Lower lobe of right lung (tissue), 2 donors: ENCODE measurements around the gene ARHGEF28. TPM values are rescaled to one million over a fixed set of nuclear protein-coding genes. Genes with fewer than 3 reads are reported as not detected.

Experiments
- ATAC-seq, 2 donors: fragments of 200-7000 bp; cut with Tn5 transposase; one replicate each; pipeline ENCODE4 v1.9.1; 2020 to 2022; ENCODE audit warnings: mild to moderate bottlenecking in 2 of 2, moderate library complexity in 2 of 2
- DNase-seq: peaks from one replicate; pipeline ENCODE4 v3.0.0-alpha.2; 2020
- H3K27ac ChIP-seq: fragments of 200-600 bp; one replicate; pipeline ENCODE4 v1.8.0; 2022
- H3K27me3 ChIP-seq: fragments of 200-600 bp; one replicate; pipeline ENCODE4 v1.8.0; 2022; ENCODE audit warnings: low read depth
- H3K36me3 ChIP-seq: fragments of 200-600 bp; one replicate; pipeline ENCODE4 v1.8.0; 2022; ENCODE audit warnings: mild to moderate bottlenecking
- H3K4me1 ChIP-seq: fragments of 200-600 bp; one replicate; pipeline ENCODE4 v1.8.0; 2022
- H3K4me3 ChIP-seq: fragments of 200-600 bp; one replicate; pipeline ENCODE4 v1.8.0; 2022; ENCODE audit warnings: mild to moderate bottlenecking
- H3K9me3 ChIP-seq: fragments of 200-600 bp; one replicate; pipeline ENCODE4 v1.8.0; 2022
- CTCF ChIP-seq: fragments of 200-600 bp; IDR thresholded peaks from one replicate; pipeline ENCODE4 v1.8.0; 2022; ENCODE audit warnings: antibody characterized with exemption, mild to moderate bottlenecking
- intact Hi-C: fragments of 100-400 bp; cut with DNase I; formaldehyde crosslinking; loops from one replicate; pipeline ENCODE4 v1.11.0; 2022
- total RNA-seq: library from RNA; stranded (reverse); fragmentation: NEBNext Ultra II Directional; extraction: Animal tissue kit (Norgen Biotek cat#: 25700); gene quantifications from one replicate; pipeline ENCODE4 v1.2.1, GENCODE V29; 2021
- donor health status: DM: no; HTN: yes; CAD: no; lungs with severe emphysema.

Gene ARHGEF28
- total RNA-seq, 1 donor from 2014 or later = 30.4 TPM

GRCh38 chr5:73950912-73951430 lies 325.0 kb downstream of the ARHGEF28 start:
- Histone ChIP-seq H3K4me1 (no peaks in the 10 kb centered on the region), H3K27ac (no peak overlapping the region), H3K36me3 (no peaks in the 10 kb centered on the region), H3K9me3 (no peaks in the 10 kb centered on the region), H3K27me3 (no peaks in the 10 kb centered on the region), H3K4me3 (no peak overlapping the region)
- intact Hi-C loops = no loop called here
- no peak for ATAC-seq
- TF ChIP-seq CTCF = no peak
- DNase-seq = no peak

- no peak overlapping the region for H3K27ac ChIP-seq
- no peak for ATAC-seq
- DNase-seq = no peak
- no peaks in the 10 kb centered on the region for H3K27me3 ChIP-seq
- no peaks in the 10 kb centered on the region for H3K4me1 ChIP-seq
- no peaks in the 10 kb centered on the region for H3K9me3 ChIP-seq
- TF ChIP-seq CTCF = no peak
- no peaks in the 10 kb centered on the region for H3K36me3 ChIP-seq
- intact Hi-C loops = no loop called here
- H3K4me3 ChIP-seq = no peak overlapping the region
Measured at GRCh38 chr5:73952872-73953271, 326.9 kb downstream of the ARHGEF28 start.

- H3K9me3 ChIP-seq = no peaks in the 10 kb centered on the region
- intact Hi-C loops = no loop called here
- no peak overlapping the region for H3K4me3 ChIP-seq
- no peaks in the 10 kb centered on the region for H3K27me3 ChIP-seq
- H3K27ac ChIP-seq = no peak overlapping the region
- H3K4me1 ChIP-seq = no peaks in the 10 kb centered on the region
- TF ChIP-seq CTCF = no peak
- DNase-seq = no peak
- H3K36me3 ChIP-seq = no peaks in the 10 kb centered on the region
- no peak for ATAC-seq
Measured at GRCh38 chr5:73954381-73954780, 328.4 kb downstream of the ARHGEF28 start.

- H3K4me1 ChIP-seq = no peaks in the 10 kb centered on the region
- ATAC-seq = no peak
- H3K36me3 ChIP-seq = no peaks in the 10 kb centered on the region
- no peak for TF ChIP-seq CTCF
- H3K27ac ChIP-seq = no peak overlapping the region
- intact Hi-C loops = no loop called here
- no peaks in the 10 kb centered on the region for H3K27me3 ChIP-seq
- no peak for DNase-seq
- no peak overlapping the region for H3K4me3 ChIP-seq
- no peaks in the 10 kb centered on the region for H3K9me3 ChIP-seq
Measured at GRCh38 chr5:73955271-73955846, 329.4 kb downstream of the ARHGEF28 start.

- no peak overlapping the region for H3K4me3 ChIP-seq
- intact Hi-C loops = no loop called here
- ATAC-seq = no peak
Measured at GRCh38 chr5:73957397-73958001, 331.5 kb downstream of the ARHGEF28 start.

More at GRCh38 chr5:73957397-73958001, 331.5 kb downstream of the ARHGEF28 start:
- no peaks in the 10 kb centered on the region for H3K4me1 ChIP-seq
- no peak overlapping the region for H3K27ac ChIP-seq
- DNase-seq = no peak
- no peaks in the 10 kb centered on the region for H3K27me3 ChIP-seq
- no peak for TF ChIP-seq CTCF
- no peaks in the 10 kb centered on the region for H3K9me3 ChIP-seq
- no peaks in the 10 kb centered on the region for H3K36me3 ChIP-seq
